Esophagus squamous epithelium (tissue), 4 donors: Measurements from ENCODE around the gene C14orf39.

Experiments
- CTCF ChIP-seq, 6 experiments: fragments of 450-650 bp in 4 of 6; fragments of 200-600 bp in 2 of 6; sonication (generic) in 2 of 6; IDR thresholded peaks; one replicate each; pipeline ENCODE4 v1.5.1; 2016 to 2019; ENCODE audit warnings: antibody characterized with exemption in 6 of 6, mild to moderate bottlenecking in 4 of 6, moderate library complexity in 4 of 6
- POLR2A ChIP-seq, 4 donors: fragments of 450-650 bp; IDR thresholded peaks; one replicate each; pipeline ENCODE4 v1.6.1; 2017; ENCODE audit warnings: antibody characterized with exemption in 4 of 4, mild to moderate bottlenecking in 4 of 4, moderate library complexity in 3 of 4

- TF ChIP-seq CTCF (IDR thresholded peaks at IDR 0.05) = no peak
- no peak for TF ChIP-seq POLR2A (IDR thresholded peaks at IDR 0.05)
Measured at GRCh38 chr14:60495946-60496345, 10.1 kb upstream of the C14orf39 start.
